Measurements from ENCODE around the gene EXOSC7.

The EXOSC7 gene

DNA sequence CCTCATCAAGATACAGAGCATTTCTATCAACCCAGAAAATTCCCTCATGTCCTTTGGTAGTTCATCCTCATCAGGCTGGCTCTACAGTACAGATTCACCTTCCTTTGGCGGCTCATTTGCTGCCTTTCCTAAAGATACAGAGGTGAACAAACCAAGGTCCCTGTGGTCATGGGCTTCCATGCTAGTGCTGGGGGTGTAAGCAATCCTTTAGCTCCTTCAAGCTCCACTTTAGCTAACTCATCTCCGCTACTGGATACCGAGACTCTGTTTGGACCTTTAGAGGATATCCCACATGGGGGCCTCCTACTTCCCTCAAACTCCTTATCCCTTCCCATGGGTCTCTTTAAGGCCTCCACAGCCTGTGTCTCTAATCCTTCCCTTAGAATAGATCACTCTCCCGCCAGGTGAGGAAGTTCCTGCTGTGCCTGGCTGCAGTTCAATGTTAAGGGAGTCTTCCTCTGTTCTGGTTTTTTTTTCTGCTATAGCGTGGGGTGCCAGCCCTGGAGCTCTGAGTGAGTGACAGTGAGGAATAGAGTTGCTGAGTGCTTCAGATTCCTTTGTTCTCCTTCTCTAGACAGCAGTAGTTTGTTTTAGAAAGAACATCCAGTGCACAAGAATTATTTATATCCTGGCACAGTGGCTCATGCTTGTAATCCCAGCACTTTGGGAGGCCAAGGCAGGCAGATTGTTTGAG is 80.7 kb downstream of the EXOSC7 start:
- DNase-seq = no peak

DNA sequence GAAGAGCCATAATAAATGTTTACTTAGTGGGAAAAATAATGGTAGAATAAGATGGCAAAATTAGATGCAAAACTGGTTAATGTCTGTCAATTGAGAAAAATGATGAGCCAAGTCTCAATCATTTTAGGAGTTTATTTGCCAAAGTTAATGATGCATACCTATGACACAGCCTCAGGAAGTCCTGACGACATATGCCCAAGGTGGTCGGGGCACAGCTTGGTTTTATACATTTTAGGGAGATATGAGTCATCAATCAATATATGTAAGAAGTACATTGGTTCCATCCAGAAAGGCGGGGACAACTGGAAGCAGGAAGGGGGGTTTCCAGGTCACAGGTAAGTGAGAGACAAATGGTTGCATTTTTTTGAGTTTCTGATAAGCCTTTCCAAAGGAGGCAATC is 81.5 kb downstream of the EXOSC7 start:
- DNase-seq = no peak

DNA sequence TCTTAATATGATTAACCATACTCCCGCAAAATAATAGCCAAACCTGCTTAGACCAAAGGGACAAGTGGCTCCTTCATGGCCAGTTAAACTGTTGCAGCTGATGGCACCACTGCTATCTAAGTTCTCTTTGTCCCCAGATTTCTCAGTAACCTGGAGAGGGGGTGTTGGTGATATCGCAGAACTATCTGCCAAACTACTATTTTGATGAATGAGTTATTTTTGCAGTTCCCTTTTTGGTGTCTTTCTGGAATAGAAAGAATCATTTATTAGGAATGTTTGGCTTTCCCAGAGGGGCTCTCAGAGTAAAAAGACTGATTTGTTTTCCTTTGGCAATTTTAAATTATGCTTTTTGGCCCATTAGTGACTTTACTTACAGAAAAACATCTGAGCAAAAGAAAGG is 83.1 kb downstream of the EXOSC7 start:
- DNase-seq = no peak

DNA sequence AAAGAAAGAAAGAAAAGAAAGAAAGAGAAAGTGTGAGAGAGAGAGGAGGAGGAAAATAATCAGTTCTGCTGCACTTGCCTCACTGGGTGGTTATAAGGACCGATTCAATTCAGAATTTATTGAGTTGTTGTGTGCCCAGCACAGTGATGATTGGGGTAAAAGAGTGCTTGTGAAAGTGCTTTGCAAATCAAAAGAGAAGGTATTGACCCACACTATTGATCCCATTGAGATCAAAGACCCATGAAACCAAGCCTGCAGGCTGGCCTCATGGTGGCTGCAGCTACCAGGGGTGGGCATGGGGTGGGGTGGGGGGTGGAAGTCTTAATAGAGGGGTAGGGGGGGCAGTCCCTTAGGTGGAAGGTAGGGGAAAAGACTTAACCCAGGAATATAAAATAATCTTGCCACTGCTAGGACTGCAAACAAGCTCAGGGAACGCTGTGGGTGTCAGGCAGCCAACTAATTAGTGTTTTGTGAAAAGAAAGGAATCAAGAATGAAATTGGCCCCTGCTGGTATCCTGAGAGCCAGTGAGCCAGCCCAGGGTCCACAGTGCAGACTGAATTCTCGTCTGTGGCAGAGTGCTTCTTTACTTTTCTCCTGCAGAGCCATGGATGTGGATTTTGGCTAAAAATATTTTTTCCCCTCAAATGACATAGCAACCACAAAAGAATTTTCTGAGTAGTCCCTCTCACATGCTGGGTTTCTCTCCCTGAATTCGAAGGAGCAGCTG is 84.3 kb downstream of the EXOSC7 start:
- DNase-seq = peak; percentile 18
